Neural crest cell (in vitro differentiated cells): ENCODE measurements around the gene GNAS-AS1. TPM values are rescaled to one million over a fixed set of nuclear protein-coding genes. Genes with fewer than 3 reads are reported as not detected.

Experiments
- DNase-seq: peaks from one replicate; pipeline ENCODE4 v3.0.0; 2021; ENCODE audit warnings: low read depth, mixed read lengths, low spot score
- H3K27ac Mint-ChIP-seq: one replicate; pipeline ENCODE4 v1.8.0; 2021; ENCODE audit warnings: mild to moderate bottlenecking, mixed read lengths; ENCODE audit not compliant: unreplicated experiment
- H3K27me3 Mint-ChIP-seq: 2 replicates; pipeline ENCODE4 v1.8.0; 2021; ENCODE audit warnings: low read depth, mild to moderate bottlenecking, mixed read lengths
- H3K36me3 Mint-ChIP-seq: 2 replicates; pipeline ENCODE4 v1.8.0; 2021; ENCODE audit warnings: low read depth, mild to moderate bottlenecking, mixed read lengths
- H3K4me1 Mint-ChIP-seq: 2 replicates; pipeline ENCODE4 v1.8.0; 2021; ENCODE audit warnings: mixed read lengths
- H3K4me3 Mint-ChIP-seq: one replicate; pipeline ENCODE4 v1.8.0; 2021; ENCODE audit warnings: mild to moderate bottlenecking, mixed read lengths
- H3K9me3 Mint-ChIP-seq: 2 replicates; pipeline ENCODE4 v1.8.0; 2021; ENCODE audit warnings: mixed read lengths
- CTCF ChIP-seq: fragments of 200-600 bp; sonication (generic); conservative IDR thresholded peaks from 2 replicates; pipeline ENCODE4 v1.5.0; 2021; ENCODE audit warnings: antibody characterized with exemption, mild to moderate bottlenecking
- total RNA-seq: library from RNA; stranded (reverse); gene quantifications from 2 replicates; pipeline ENCODE4 v1.2.1, GENCODE V29; 2021

The GNAS-AS1 gene
- total RNA-seq, 1 donor from 2014 or later: 3.8 TPM

DNA sequence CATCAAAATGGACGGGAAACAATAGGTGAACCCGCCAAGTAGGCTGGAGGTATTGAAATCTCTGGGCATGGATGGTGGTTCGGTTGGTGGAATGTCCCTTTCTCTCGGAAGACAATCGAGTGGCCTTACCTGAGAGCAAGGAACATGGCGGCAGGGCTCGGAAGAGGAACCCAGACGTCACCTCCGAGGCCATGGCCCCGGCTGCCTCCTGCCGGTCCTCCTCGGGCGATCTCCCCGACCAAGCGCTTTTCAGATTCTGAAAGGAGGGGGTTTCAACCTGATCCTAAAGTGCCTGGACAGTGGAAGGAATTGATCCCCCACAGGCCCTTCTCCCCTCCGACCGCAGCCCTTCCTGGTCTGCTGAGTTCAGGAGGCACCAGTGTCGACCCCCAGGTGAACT lies 47.2 kb downstream of the GNAS-AS1 start:
- H3K4me1 Mint-ChIP-seq: peaks cover 8% of the 10 kb centered on the region
- no peaks in the 10 kb centered on the region for H3K9me3 Mint-ChIP-seq
- H3K27me3 Mint-ChIP-seq: no peaks in the 10 kb centered on the region

GRCh38 chr20:58802061-58802460 lies 48.6 kb downstream of the GNAS-AS1 start:
- Mint-ChIP-seq H3K4me1 (peaks cover 8% of the 10 kb centered on the region), H3K4me3 (no peak overlapping the region), H3K27me3 (no peaks in the 10 kb centered on the region), H3K27ac (no peak overlapping the region), H3K36me3 (no peaks in the 10 kb centered on the region), H3K9me3 (no peaks in the 10 kb centered on the region)
- TF ChIP-seq CTCF: no peak
- no peak for DNase-seq

More for the DNA sequence above, 47.2 kb downstream of the GNAS-AS1 start:
- Mint-ChIP-seq H3K36me3 (no peaks in the 10 kb centered on the region), H3K27ac (no peak overlapping the region), H3K4me3 (no peak overlapping the region)
- no peak for TF ChIP-seq CTCF
- DNase-seq: no peak

GRCh38 chr20:58800134-58800871 lies 50.4 kb downstream of the GNAS-AS1 start:
- Mint-ChIP-seq H3K36me3 (no peaks in the 10 kb centered on the region), H3K4me3 (no peak overlapping the region), H3K27me3 (no peaks in the 10 kb centered on the region), H3K9me3 (no peaks in the 10 kb centered on the region), H3K27ac (no peak overlapping the region), H3K4me1 (peaks cover 8% of the 10 kb centered on the region)
- TF ChIP-seq CTCF: no peak
- DNase-seq: no peak

GRCh38 chr20:58797371-58798338 lies 53.0 kb downstream of the GNAS-AS1 start:
- H3K27ac Mint-ChIP-seq: no peak overlapping the region
- no peak for DNase-seq
- H3K9me3 Mint-ChIP-seq: no peaks in the 10 kb centered on the region
- H3K36me3 Mint-ChIP-seq: no peaks in the 10 kb centered on the region
- peaks cover 8% of the 10 kb centered on the region for H3K4me1 Mint-ChIP-seq
- no peaks in the 10 kb centered on the region for H3K27me3 Mint-ChIP-seq
- H3K4me3 Mint-ChIP-seq: no peak overlapping the region
- no peak for TF ChIP-seq CTCF

- Mint-ChIP-seq H3K9me3 (no peaks in the 10 kb centered on the region), H3K36me3 (no peaks in the 10 kb centered on the region), H3K27me3 (peaks cover 10% of the 10 kb centered on the region), H3K4me1 (peaks cover 8% of the 10 kb centered on the region), H3K27ac (peak overlapping the region; percentile 27), H3K4me3 (no peak overlapping the region)
- no peak for DNase-seq
- TF ChIP-seq CTCF: no peak
Observed at GRCh38 chr20:58795923-58796245, 54.8 kb downstream of the GNAS-AS1 start.
